MG63 (cell line): ENCODE data around the gene NXNL1. TPM values are rescaled to one million over a fixed set of nuclear protein-coding genes. Genes with fewer than 3 reads are reported as not detected.
"Not testable (repeated sequence)": the region's sequence is repeated elsewhere in the genome, so short reads cannot be mapped to it uniquely, and the experiment has no call there.

Source experiments
- DNase-seq: peaks from one replicate; pipeline ENCODE4 v3.0.0-alpha.2; 2020
- H3K27me3 ChIP-seq: fragments of 250-450 bp; sonication (Bioruptor Pico); 2 replicates; pipeline ENCODE4 v1.5.1; 2020; ENCODE audit warnings: mild to moderate bottlenecking, moderate library complexity
- H3K36me3 ChIP-seq: fragments of 250-450 bp; sonication (Bioruptor Pico); 2 replicates; pipeline ENCODE4 v1.5.1; 2020; ENCODE audit warnings: mild to moderate bottlenecking, moderate library complexity
- H3K4me3 ChIP-seq: fragments of 250-450 bp; sonication (Bioruptor Pico); 2 replicates; pipeline ENCODE4 v1.5.1; 2020; ENCODE audit warnings: mild to moderate bottlenecking, moderate library complexity
- H3K9me3 ChIP-seq: fragments of 250-450 bp; sonication (Bioruptor Pico); 2 replicates; pipeline ENCODE4 v1.5.1; 2020; ENCODE audit warnings: mild to moderate bottlenecking, moderate library complexity
- total RNA-seq: library from RNA; depleted of rRNA; stranded (reverse); fragments of >200 nt; shearing (Covaris generic); gene quantifications from 2 replicates; pipeline ENCODE4 v1.2.3, GENCODE V29; 2014; ENCODE audit warnings: low replicate concordance; rRNA removed

The NXNL1 gene
- total RNA-seq = not detected in 2 replicates

GRCh38 chr19:17460372-17461230 is at the start of gene NXNL1:
NXNL1 (minus strand) TSS chr19:17460926; CDS start chr19:17460869, 57 bp downstream.
- Histone ChIP-seq H3K27me3 (peaks cover 21% of the 10 kb centered on the region), H3K4me3 (no peak within 1 kb of the TSS), H3K36me3 (no peaks in the 10 kb centered on the region), H3K9me3 (no peaks in the 10 kb centered on the region)
- DNase-seq = no peak

- H3K4me3 ChIP-seq = not testable (repeated sequence)
Observed at GRCh38 chr19:17508558-17508933, 47.8 kb upstream of the NXNL1 start.

GRCh38 chr19:17506745-17507144 is 46.0 kb upstream of the NXNL1 start:
- Histone ChIP-seq H3K36me3 (peaks cover 57% of the 10 kb centered on the region), H3K9me3 (no peaks in the 10 kb centered on the region), H3K27me3 (no peaks in the 10 kb centered on the region), H3K4me3 (no peak overlapping the region)
- no peak for DNase-seq

More at GRCh38 chr19:17508558-17508933, 47.8 kb upstream of the NXNL1 start:
- peaks cover 68% of the 10 kb centered on the region for H3K36me3 ChIP-seq
- H3K9me3 ChIP-seq, H3K27me3 ChIP-seq, DNase-seq: not testable (repeated sequence)

- DNase-seq = no peak
- Histone ChIP-seq H3K4me3 (no peak overlapping the region), H3K36me3 (peaks cover 61% of the 10 kb centered on the region), H3K27me3 (no peaks in the 10 kb centered on the region), H3K9me3 (no peaks in the 10 kb centered on the region)
Observed at GRCh38 chr19:17505223-17505622, 44.5 kb upstream of the NXNL1 start.

- Histone ChIP-seq H3K9me3 (no peaks in the 10 kb centered on the region), H3K36me3 (peaks cover 56% of the 10 kb centered on the region), H3K27me3 (no peaks in the 10 kb centered on the region), H3K4me3 (no peak overlapping the region)
- no peak for DNase-seq
Observed at GRCh38 chr19:17504456-17504855, 43.7 kb upstream of the NXNL1 start.

- Histone ChIP-seq H3K9me3 (no peaks in the 10 kb centered on the region), H3K4me3 (no peak overlapping the region), H3K27me3 (no peaks in the 10 kb centered on the region), H3K36me3 (peaks cover 52% of the 10 kb centered on the region)
- no peak for DNase-seq
Observed at GRCh38 chr19:17504030-17504429, 43.3 kb upstream of the NXNL1 start.

GRCh38 chr19:17503240-17503639 is 42.5 kb upstream of the NXNL1 start:
- no peaks in the 10 kb centered on the region for H3K9me3 ChIP-seq
- no peak for DNase-seq
- H3K27me3 ChIP-seq = no peaks in the 10 kb centered on the region

GRCh38 chr19:17500447-17501198 is 39.9 kb upstream of the NXNL1 start:
- H3K36me3 ChIP-seq = peaks cover 26% of the 10 kb centered on the region

More at GRCh38 chr19:17503240-17503639, 42.5 kb upstream of the NXNL1 start:
- H3K4me3 ChIP-seq = no peak overlapping the region
- peaks cover 44% of the 10 kb centered on the region for H3K36me3 ChIP-seq

GRCh38 chr19:17499648-17500446 is 39.1 kb upstream of the NXNL1 start:
- DNase-seq = no peak

More at GRCh38 chr19:17500447-17501198, 39.9 kb upstream of the NXNL1 start:
- Histone ChIP-seq H3K4me3 (no peak overlapping the region), H3K9me3 (no peaks in the 10 kb centered on the region), H3K27me3 (no peaks in the 10 kb centered on the region)
- DNase-seq = no peak

GRCh38 chr19:17499025-17499424 is 38.3 kb upstream of the NXNL1 start:
- H3K4me3 ChIP-seq, H3K9me3 ChIP-seq, DNase-seq, H3K27me3 ChIP-seq: not testable (repeated sequence)
- H3K36me3 ChIP-seq = peaks cover 19% of the 10 kb centered on the region

More at GRCh38 chr19:17499648-17500446, 39.1 kb upstream of the NXNL1 start:
- Histone ChIP-seq H3K9me3 (no peaks in the 10 kb centered on the region), H3K36me3 (peaks cover 22% of the 10 kb centered on the region), H3K27me3 (no peaks in the 10 kb centered on the region), H3K4me3 (no peak overlapping the region)

GRCh38 chr19:17497149-17497798 is 36.5 kb upstream of the NXNL1 start:
- DNase-seq = no peak
- no peak overlapping the region for H3K4me3 ChIP-seq
- no peaks in the 10 kb centered on the region for H3K27me3 ChIP-seq

GRCh38 chr19:17496337-17496997 is 35.7 kb upstream of the NXNL1 start:
- H3K9me3 ChIP-seq = no peaks in the 10 kb centered on the region
- no peaks in the 10 kb centered on the region for H3K27me3 ChIP-seq
- peaks cover 15% of the 10 kb centered on the region for H3K36me3 ChIP-seq
- peak; percentile 66 for DNase-seq
- no peak overlapping the region for H3K4me3 ChIP-seq

More at GRCh38 chr19:17497149-17497798, 36.5 kb upstream of the NXNL1 start:
- H3K9me3 ChIP-seq = no peaks in the 10 kb centered on the region
- H3K36me3 ChIP-seq = peaks cover 15% of the 10 kb centered on the region

- DNase-seq = no peak
- Histone ChIP-seq H3K4me3 (no peak overlapping the region), H3K9me3 (no peaks in the 10 kb centered on the region), H3K27me3 (no peaks in the 10 kb centered on the region), H3K36me3 (peaks cover 10% of the 10 kb centered on the region)
Observed at GRCh38 chr19:17495639-17496296, 35.0 kb upstream of the NXNL1 start.

- H3K27me3 ChIP-seq = no peaks in the 10 kb centered on the region
- no peaks in the 10 kb centered on the region; the same call in 1 of the 2 replicates for H3K36me3 ChIP-seq
- H3K4me3 ChIP-seq = no peak overlapping the region
- H3K9me3 ChIP-seq = no peaks in the 10 kb centered on the region
- no peak for DNase-seq
Observed at GRCh38 chr19:17491287-17491686, 30.6 kb upstream of the NXNL1 start.

GRCh38 chr19:17490411-17490810 is 29.7 kb upstream of the NXNL1 start:
- Histone ChIP-seq H3K27me3 (no peaks in the 10 kb centered on the region), H3K9me3 (no peaks in the 10 kb centered on the region), H3K4me3 (no peak overlapping the region), H3K36me3 (no peaks in the 10 kb centered on the region; the same call in 1 of the 2 replicates)
- no peak for DNase-seq
